Activated T-helper 2 cell treated with anti-CD3 and anti-CD28 coated beads, Interferon-gamma antibody, Interleukin-2, Interleukin-4, amounts not matched to agents 10 μg/mL and 5 μg/mL and 100 μg/mL, durations not matched to agents 14 hours and 24 hours and 36 hours (primary cell): ENCODE measurements around the gene PNPO. TPM values are rescaled to one million over a fixed set of nuclear protein-coding genes. Genes with fewer than 3 reads are reported as not detected.

ENCODE experiments used
- DNase-seq: peaks from one replicate; pipeline ENCODE4 v3.0.0; 2021; ENCODE audit warnings: low spot score
- H3K27ac Mint-ChIP-seq: one replicate; pipeline ENCODE4 v1.8.0; 2021; ENCODE audit warnings: mixed read lengths
- H3K27me3 Mint-ChIP-seq: one replicate; pipeline ENCODE4 v1.8.0; 2021; ENCODE audit warnings: low read depth, mixed read lengths
- H3K36me3 Mint-ChIP-seq: one replicate; pipeline ENCODE4 v1.8.0; 2021; ENCODE audit warnings: low read depth, mixed read lengths
- H3K4me1 Mint-ChIP-seq: one replicate; pipeline ENCODE4 v1.8.0; 2021; ENCODE audit warnings: low read depth, mixed read lengths
- H3K4me3 Mint-ChIP-seq: one replicate; pipeline ENCODE4 v1.8.0; 2021; ENCODE audit warnings: low read depth, mild to moderate bottlenecking, moderate library complexity, mixed read lengths
- H3K9me3 Mint-ChIP-seq: one replicate; pipeline ENCODE4 v1.8.0; 2021; ENCODE audit warnings: mixed read lengths
- intact Hi-C: fragments of 100-400 bp; cut with micrococcal nuclease; formaldehyde crosslinking; loops from one replicate; pipeline ENCODE4 v1.15.1; 2023
- total RNA-seq: library from RNA; stranded (reverse); gene quantifications from 2 replicates; pipeline ENCODE4 v1.2.3, GENCODE V29; 2022

PNPO gene
- total RNA-seq, 1 donor from 2014 or later = 41.0 TPM

DNA sequence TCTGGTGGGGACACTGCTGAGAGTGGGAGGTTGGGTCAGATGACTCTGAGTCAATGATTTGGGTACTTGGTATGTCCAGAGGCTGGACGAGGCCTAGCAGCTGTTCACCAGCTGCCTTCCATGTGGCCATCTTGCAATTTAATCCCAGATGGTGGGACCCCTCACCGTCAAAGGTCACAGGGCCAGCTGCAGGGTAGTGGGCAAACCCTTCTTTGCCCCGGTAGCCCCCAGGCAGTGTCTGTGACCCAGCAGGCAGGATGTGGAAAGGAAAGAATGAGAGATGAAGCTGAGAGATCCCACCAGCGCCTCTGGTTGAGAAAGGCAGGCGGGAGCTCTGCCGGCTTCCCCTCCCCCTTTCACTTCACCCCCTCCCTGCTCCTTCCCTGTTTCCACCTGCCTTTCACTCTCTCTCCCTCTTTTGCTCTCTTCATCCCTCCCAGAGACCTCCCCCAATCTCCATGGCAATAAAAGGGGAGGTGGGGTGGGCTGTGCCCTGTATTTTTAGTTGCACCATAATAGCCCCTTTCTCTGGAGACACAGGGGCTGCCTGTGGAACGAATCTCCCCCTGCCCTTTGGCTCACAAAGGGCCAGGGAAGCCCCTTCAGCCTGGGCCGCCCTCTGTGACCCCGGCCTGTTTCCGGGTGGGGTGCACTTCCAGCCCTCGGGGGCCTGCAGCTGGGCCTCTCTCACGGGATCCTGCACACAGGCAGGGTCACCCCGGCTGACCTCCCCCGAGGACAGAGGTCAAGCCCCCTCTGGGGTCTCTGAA is 49.8 kb downstream of the PNPO start:
- no peaks in the 10 kb centered on the region for H3K36me3 Mint-ChIP-seq
- peaks cover 14% of the 10 kb centered on the region for H3K4me1 Mint-ChIP-seq
- peaks cover 6% of the 10 kb centered on the region for H3K27me3 Mint-ChIP-seq
- intact Hi-C loops = no loop called here
- H3K4me3 Mint-ChIP-seq = no peak overlapping the region
- no peak overlapping the region for H3K27ac Mint-ChIP-seq
- no peak for DNase-seq
- H3K9me3 Mint-ChIP-seq = no peaks in the 10 kb centered on the region

GRCh38 chr17:47992216-47992615 is 50.8 kb downstream of the PNPO start:
- Mint-ChIP-seq H3K36me3 (no peaks in the 10 kb centered on the region), H3K4me3 (no peak overlapping the region), H3K27me3 (peaks cover 6% of the 10 kb centered on the region), H3K27ac (no peak overlapping the region), H3K9me3 (no peaks in the 10 kb centered on the region), H3K4me1 (peaks cover 14% of the 10 kb centered on the region)
- no peak for DNase-seq
- intact Hi-C loops = no loop called here

DNA sequence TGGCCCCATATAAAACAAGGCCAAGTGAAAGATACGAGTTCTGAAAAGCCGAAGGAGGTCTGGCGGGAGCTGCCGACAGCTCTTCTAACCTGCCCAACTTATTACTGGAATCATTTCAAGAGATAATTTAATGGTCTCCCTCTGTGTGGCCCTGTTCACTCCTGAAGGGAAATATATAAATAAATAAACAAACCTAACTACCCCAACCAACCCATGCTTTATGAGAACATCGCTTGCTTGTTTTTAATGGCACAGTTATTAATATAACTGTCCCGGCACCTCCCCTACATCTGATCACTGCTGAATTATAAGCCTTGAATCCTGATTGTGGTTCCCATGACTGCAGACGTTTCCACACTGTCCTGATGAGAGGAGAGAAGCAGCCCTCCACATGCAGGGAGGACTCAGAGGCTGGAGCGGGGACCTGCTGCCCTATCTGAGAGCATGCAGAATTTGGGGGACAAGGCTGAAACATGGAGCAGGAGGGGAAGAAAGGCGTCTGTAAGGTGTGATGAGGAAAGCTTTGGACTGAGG is 51.7 kb downstream of the PNPO start:
- no peaks in the 10 kb centered on the region for H3K9me3 Mint-ChIP-seq
- H3K27ac Mint-ChIP-seq = no peak overlapping the region
- H3K36me3 Mint-ChIP-seq = no peaks in the 10 kb centered on the region
- H3K27me3 Mint-ChIP-seq = peaks cover 6% of the 10 kb centered on the region
- intact Hi-C loops = no loop called here
- peaks cover 14% of the 10 kb centered on the region for H3K4me1 Mint-ChIP-seq
- no peak overlapping the region for H3K4me3 Mint-ChIP-seq
- no peak for DNase-seq

DNA sequence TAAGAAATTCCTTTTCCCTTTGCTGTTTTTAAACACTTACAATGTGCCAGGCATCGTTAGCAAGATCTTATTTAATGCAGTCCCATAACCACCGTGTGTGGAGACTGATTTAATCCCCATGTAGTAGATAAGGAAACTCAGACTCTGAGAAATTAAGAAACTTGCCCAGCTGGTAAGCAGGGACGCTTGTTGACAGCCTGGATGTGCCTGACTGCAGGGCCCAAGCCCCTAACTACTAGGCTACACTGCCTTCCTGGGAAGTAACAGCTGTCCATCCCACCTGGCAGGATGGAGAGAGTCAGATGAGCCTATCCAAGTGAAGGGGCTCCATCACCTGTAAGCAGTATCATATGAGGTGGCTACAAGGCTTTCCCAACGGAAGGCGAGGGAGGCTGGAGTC is 52.6 kb downstream of the PNPO start:
- Mint-ChIP-seq H3K4me1 (peaks cover 10% of the 10 kb centered on the region), H3K27me3 (peaks cover 6% of the 10 kb centered on the region), H3K27ac (no peak overlapping the region), H3K4me3 (no peak overlapping the region), H3K9me3 (no peaks in the 10 kb centered on the region), H3K36me3 (no peaks in the 10 kb centered on the region)
- no peak for DNase-seq
- intact Hi-C loops = no loop called here

GRCh38 chr17:47994724-47995123 is 53.4 kb downstream of the PNPO start:
- intact Hi-C loops = no loop called here

GRCh38 chr17:47995241-47995935 is 54.0 kb downstream of the PNPO start:
- Mint-ChIP-seq H3K27me3 (peaks cover 6% of the 10 kb centered on the region), H3K9me3 (no peaks in the 10 kb centered on the region), H3K4me1 (no peaks in the 10 kb centered on the region), H3K27ac (no peak overlapping the region), H3K36me3 (no peaks in the 10 kb centered on the region), H3K4me3 (no peak overlapping the region)
- DNase-seq = no peak
- intact Hi-C loops = no loop called here

More at GRCh38 chr17:47994724-47995123, 53.4 kb downstream of the PNPO start:
- no peak overlapping the region for H3K4me3 Mint-ChIP-seq
- H3K27me3 Mint-ChIP-seq = peaks cover 6% of the 10 kb centered on the region
- H3K27ac Mint-ChIP-seq = no peak overlapping the region
- H3K9me3 Mint-ChIP-seq = no peaks in the 10 kb centered on the region
- no peaks in the 10 kb centered on the region for H3K36me3 Mint-ChIP-seq
- DNase-seq = no peak
- peaks cover 2% of the 10 kb centered on the region for H3K4me1 Mint-ChIP-seq

GRCh38 chr17:47996201-47996600 is 54.8 kb downstream of the PNPO start:
- intact Hi-C loops = no loop called here
- H3K27ac Mint-ChIP-seq = no peak overlapping the region
- H3K27me3 Mint-ChIP-seq = peaks cover 6% of the 10 kb centered on the region
- no peaks in the 10 kb centered on the region for H3K36me3 Mint-ChIP-seq
- no peak overlapping the region for H3K4me3 Mint-ChIP-seq
- H3K9me3 Mint-ChIP-seq = no peaks in the 10 kb centered on the region
- no peak for DNase-seq
- no peaks in the 10 kb centered on the region for H3K4me1 Mint-ChIP-seq

DNA sequence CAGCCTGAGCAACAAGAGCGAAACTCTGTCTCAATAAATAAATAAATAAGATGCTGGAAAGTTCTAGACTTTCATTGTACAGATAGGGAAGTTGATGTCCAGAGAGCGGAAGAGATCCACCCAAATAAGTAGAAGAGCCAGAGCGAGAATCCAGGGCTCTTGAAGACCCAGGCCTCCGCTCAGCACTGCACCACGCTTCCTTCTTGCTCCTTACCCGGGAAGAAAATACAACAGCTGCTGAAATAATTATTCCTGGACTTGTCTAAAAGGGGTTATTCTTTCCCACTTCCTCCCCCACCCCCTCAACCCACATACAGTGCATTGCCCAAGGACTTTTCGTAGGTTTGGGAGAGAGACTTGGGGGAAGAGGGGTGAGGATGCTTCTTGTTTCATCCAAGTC is 56.2 kb downstream of the PNPO start:
- H3K27ac Mint-ChIP-seq = no peak overlapping the region
- H3K4me3 Mint-ChIP-seq = no peak overlapping the region
- no peak for DNase-seq
- H3K9me3 Mint-ChIP-seq = no peaks in the 10 kb centered on the region
- H3K36me3 Mint-ChIP-seq = no peaks in the 10 kb centered on the region
- no peaks in the 10 kb centered on the region for H3K4me1 Mint-ChIP-seq
- intact Hi-C loops = no loop called here
- H3K27me3 Mint-ChIP-seq = peaks cover 6% of the 10 kb centered on the region

GRCh38 chr17:47998044-47998443 is 56.7 kb downstream of the PNPO start:
- Mint-ChIP-seq H3K4me3 (no peak overlapping the region), H3K36me3 (no peaks in the 10 kb centered on the region), H3K27ac (no peak overlapping the region), H3K27me3 (peaks cover 6% of the 10 kb centered on the region), H3K4me1 (peaks cover 4% of the 10 kb centered on the region), H3K9me3 (no peaks in the 10 kb centered on the region)
- intact Hi-C loops = no loop called here
- DNase-seq = no peak

Other genes starting within 250 kb of the PNPO start
- 9.8 and 11.3 TPM in 2 replicates for gene TBKBP1, start 247.4 kb upstream of the PNPO start, total RNA-seq
- gene TBX21, start 208.3 kb upstream of the PNPO start, total RNA-seq = 40.4 and 40.6 TPM in 2 replicates
- 19.5 and 20.7 TPM in 2 replicates for gene OSBPL7, start 119.8 kb upstream of the PNPO start, total RNA-seq
- gene MRPL10, start 110.0 kb upstream of the PNPO start, total RNA-seq = 52.2 and 54.1 TPM in 2 replicates
- 0.64 and 0.92 TPM in 2 replicates for gene LRRC46, start 109.9 kb upstream of the PNPO start, total RNA-seq
- gene SCRN2, start 100.3 kb upstream of the PNPO start, total RNA-seq = 23.5 and 27.5 TPM in 2 replicates
- gene SP6, start 90.4 kb upstream of the PNPO start, total RNA-seq = 0.09 and 0.14 TPM in 2 replicates
- 16.5 and 19.7 TPM in 2 replicates for gene SP2, start 45.3 kb upstream of the PNPO start, total RNA-seq
- not detected in 2 replicates for gene PRR15L, start 16.3 kb downstream of the PNPO start, total RNA-seq
- 192 and 199 TPM in 2 replicates for gene CDK5RAP3, start 29.5 kb downstream of the PNPO start, total RNA-seq
- gene COPZ2, start 96.2 kb downstream of the PNPO start, total RNA-seq = 5.7 and 5.9 TPM in 2 replicates
- 66.2 and 71.3 TPM in 2 replicates for gene NFE2L1, start 106.8 kb downstream of the PNPO start, total RNA-seq
- gene CBX1, start 159.9 kb downstream of the PNPO start, total RNA-seq = 64.5 TPM in 2 replicates
- gene SNX11, start 166.2 kb downstream of the PNPO start, total RNA-seq = 28.4 and 29.8 TPM in 2 replicates